Activated CD4-positive, alpha-beta T cell treated with anti-CD3 and anti-CD28 coated beads for 48 hours (primary cell): Measurements from ENCODE around the gene SLC47A2.

Experiments used
- DNase-seq: peaks from one replicate; pipeline ENCODE4 v3.0.0-alpha.2; 2020

SLC47A2 gene

GRCh38 chr17:19631905-19632304 lies 84.5 kb downstream of the SLC47A2 start:
- DNase-seq: no peak

- DNase-seq: no peak
Measured at GRCh38 chr17:19630661-19631060, 85.7 kb downstream of the SLC47A2 start.

GRCh38 chr17:19630035-19630434 lies 86.3 kb downstream of the SLC47A2 start:
- no peak for DNase-seq

GRCh38 chr17:19629449-19629848 lies 86.9 kb downstream of the SLC47A2 start:
- no peak for DNase-seq
